ENCODE data around the gene HJURP. TPM values are rescaled to one million over a fixed set of nuclear protein-coding genes. Genes with fewer than 3 reads are reported as not detected.

HJURP gene
- total RNA-seq, 1 experiment from 2014 or later, result 49.7 TPM

DNA sequence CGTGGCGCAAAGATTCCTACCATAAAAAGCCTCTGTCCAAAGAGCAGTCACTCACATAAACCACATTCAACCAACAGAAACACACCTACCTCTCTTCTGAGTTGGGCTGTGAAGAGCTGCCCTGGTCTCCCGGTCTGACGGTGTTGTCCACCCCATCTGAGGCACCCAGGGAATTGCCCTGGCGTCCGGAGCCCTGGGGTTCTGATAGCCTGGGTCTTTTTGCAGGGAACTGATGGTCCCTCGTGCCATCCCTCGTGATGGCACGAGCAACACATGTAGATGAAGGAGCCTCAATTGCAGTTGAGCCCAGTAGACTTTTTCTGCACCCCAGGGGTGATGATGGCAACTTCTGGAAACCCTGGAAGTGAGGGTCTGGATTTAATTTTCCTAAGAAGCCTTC is 13.8 kb downstream of the HJURP start:
- no peaks in the 10 kb centered on the region for H3K9me3 ChIP-seq (ENCODE audit: control insufficient read depth, low read depth, low read length)
- Mint-ChIP-seq H3K4me3 (no peak overlapping the region), H3K9me3 (no peaks in the 10 kb centered on the region), H3K4me1 (peaks cover 18 to 19% of the 10 kb centered on the region in 2 experiments), H3K27ac (peak overlapping the region in 2 of 3 experiments; percentile 54 to 74; a peak in 2 of 7 replicates), H3K36me3 (ENCODE audit: insufficient read depth in 1 of 3, low read depth in 3 of 3) (peaks cover 87 to 100% (median 100%) of the 10 kb centered on the region in 3 experiments), H3K27me3 (ENCODE audit: low read depth) (no peaks in the 10 kb centered on the region)
- H3K9ac ChIP-seq (ENCODE audit: extremely low read depth, insufficient read length, low read length), result no peak overlapping the region
- no peak overlapping the region for H2AFZ ChIP-seq (ENCODE audit: low read length)
- H3K4ac ChIP-seq (ENCODE audit: low read depth, low read length), result no peak overlapping the region
- H3K23me2 ChIP-seq (ENCODE audit: insufficient read length, low read depth, low read length, poor library complexity, severe bottlenecking), result no peaks in the 10 kb centered on the region
- peaks cover 24% of the 10 kb centered on the region; the same call in 1 of the 2 replicates for H3K79me2 ChIP-seq (ENCODE audit: insufficient read depth, low read length)
- H3K27me3 ChIP-seq (ENCODE audit: insufficient read depth, low read length), result no peaks in the 10 kb centered on the region
- peaks cover 4% of the 10 kb centered on the region for H4K20me1 ChIP-seq (ENCODE audit: control insufficient read depth, insufficient read depth, insufficient read length)
- no peak for DNase-seq
- H3K14ac ChIP-seq (ENCODE audit: insufficient read depth, low read length), result no peak overlapping the region
- no peak overlapping the region for H3K27ac ChIP-seq (ENCODE audit: insufficient read length, low read depth, low read length)
- TF ChIP-seq CTCF (conservative IDR thresholded peaks at IDR 0.05), result no peak
- H2BK20ac ChIP-seq (ENCODE audit: low read depth, low read length, poor library complexity, severe bottlenecking), result no peak overlapping the region
- no CpG with 5 or more reads among the region's 9 CpGs for WGBS (ENCODE audit: extremely low coverage, insufficient read length, low lambda C conversion rate)
- no peak overlapping the region for H4K5ac ChIP-seq (ENCODE audit: insufficient read length, low read depth, low read length)
- no peak overlapping the region for H3K56ac ChIP-seq (ENCODE audit: insufficient read length, low read depth, low read length)
- no peak overlapping the region for H3K23ac ChIP-seq (ENCODE audit: insufficient read length, low read depth, low read length)
- H3T11ph ChIP-seq (ENCODE audit: low read length), result no peak overlapping the region
- no peak overlapping the region for H2BK12ac ChIP-seq (ENCODE audit: insufficient read length, low read depth, low read length)
- no peak overlapping the region for H2AK5ac ChIP-seq (ENCODE audit: insufficient read length, low read length)
- H3K18ac ChIP-seq (ENCODE audit: insufficient read length, low read depth, low read length), result no peak overlapping the region
- no peak overlapping the region for H2BK5ac ChIP-seq (ENCODE audit: insufficient read length, low read length)
- H2BK15ac ChIP-seq (ENCODE audit: low read depth, low read length), result no peak overlapping the region
- H2BK120ac ChIP-seq (ENCODE audit: low read depth, low read length, poor library complexity, severe bottlenecking), result no peak overlapping the region
- H3K79me1 ChIP-seq (ENCODE audit: insufficient read depth, low read depth, low read length, poor library complexity, severe bottlenecking), result peaks cover 13% of the 10 kb centered on the region
- no peaks in the 10 kb centered on the region for H3K4me1 ChIP-seq (ENCODE audit: insufficient read depth, low read length)
- H3K4me2 ChIP-seq (ENCODE audit: insufficient read depth, insufficient read length, low read length), result no peak overlapping the region
- H4K8ac ChIP-seq (replicated peaks; ENCODE audit: insufficient read length, low read depth, low read length), result no peak overlapping the region
- no peak overlapping the region for H4K91ac ChIP-seq (ENCODE audit: insufficient read length, low read depth, low read length)

Measured in H9 (cell line).